HG03520 (cell line): ENCODE results near the gene NKAIN2.
"Not testable (repeated sequence)": the region's sequence is repeated elsewhere in the genome, so short reads cannot be mapped to it uniquely, and the experiment has no call there.

Experiments used
- ATAC-seq: cut with Tn5 transposase; IDR thresholded peaks from one replicate; pipeline ENCODE4 v1.9.1; 2021; ENCODE audit warnings: mild to moderate bottlenecking, moderate library complexity; ENCODE audit not compliant: unreplicated experiment

NKAIN2 gene

DNA sequence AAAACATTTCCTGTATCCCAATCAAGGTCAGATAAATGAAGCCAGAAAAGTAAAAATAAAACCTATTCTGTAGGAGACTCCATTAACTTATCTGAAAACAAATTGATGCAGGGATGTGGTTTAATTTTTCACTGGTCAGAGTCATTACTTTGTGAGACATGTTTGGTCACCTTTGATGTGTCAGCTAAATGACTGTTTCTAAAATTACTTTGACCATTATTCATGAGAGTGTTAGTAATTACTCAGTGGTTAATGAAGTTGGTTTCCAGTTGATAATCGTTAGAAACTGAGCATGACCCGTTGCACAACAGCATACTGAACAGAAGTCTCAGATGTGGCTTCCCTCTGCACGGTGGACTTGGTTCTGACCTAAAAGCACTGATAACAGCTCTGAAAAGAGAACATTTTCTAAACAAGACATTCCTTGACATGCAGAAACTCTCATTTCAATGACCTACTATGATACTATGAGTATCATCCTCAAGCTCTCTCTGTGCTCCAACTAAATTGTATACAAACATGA, 748.1 kb downstream of the NKAIN2 start:
- no peak for ATAC-seq

DNA sequence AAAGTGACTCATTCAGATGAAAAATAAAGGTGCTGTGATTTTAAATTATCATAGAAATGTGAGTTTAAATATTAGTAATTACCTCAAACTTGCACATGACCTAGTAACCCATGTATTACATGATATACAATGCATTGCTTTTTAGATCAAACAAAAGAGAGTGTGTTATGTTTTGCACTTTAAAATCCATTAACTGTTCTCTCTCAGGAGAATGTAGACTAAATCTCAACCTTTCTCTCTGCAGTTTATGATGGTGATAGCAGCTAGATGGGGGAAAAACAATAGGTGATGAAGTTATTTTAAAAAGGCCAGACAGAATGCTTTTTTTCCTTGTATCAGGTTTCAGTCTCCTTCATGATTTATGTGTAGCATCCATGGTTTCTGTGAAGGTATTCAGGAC, 754.2 kb downstream of the NKAIN2 start:
- ATAC-seq: no peak

DNA sequence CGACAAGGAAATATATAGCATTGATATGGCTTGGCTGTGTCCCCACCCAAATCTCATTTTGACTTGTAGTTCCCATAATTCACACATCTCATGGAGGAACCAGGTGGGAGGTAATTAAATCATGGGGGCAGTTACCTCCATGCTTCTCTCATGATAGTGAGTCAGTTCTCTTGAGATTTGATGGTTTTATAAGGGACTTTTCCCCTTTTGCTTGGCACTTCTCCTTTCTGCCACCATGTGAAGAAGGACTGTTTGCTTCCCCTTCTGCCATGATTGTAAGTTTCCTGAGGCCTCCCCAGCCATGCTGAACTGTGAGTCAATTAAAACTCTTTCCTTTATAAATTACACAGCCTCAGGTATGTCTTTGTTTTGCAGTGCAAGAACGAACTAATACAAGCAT, 756.4 kb downstream of the NKAIN2 start:
- ATAC-seq: not testable (repeated sequence)

DNA sequence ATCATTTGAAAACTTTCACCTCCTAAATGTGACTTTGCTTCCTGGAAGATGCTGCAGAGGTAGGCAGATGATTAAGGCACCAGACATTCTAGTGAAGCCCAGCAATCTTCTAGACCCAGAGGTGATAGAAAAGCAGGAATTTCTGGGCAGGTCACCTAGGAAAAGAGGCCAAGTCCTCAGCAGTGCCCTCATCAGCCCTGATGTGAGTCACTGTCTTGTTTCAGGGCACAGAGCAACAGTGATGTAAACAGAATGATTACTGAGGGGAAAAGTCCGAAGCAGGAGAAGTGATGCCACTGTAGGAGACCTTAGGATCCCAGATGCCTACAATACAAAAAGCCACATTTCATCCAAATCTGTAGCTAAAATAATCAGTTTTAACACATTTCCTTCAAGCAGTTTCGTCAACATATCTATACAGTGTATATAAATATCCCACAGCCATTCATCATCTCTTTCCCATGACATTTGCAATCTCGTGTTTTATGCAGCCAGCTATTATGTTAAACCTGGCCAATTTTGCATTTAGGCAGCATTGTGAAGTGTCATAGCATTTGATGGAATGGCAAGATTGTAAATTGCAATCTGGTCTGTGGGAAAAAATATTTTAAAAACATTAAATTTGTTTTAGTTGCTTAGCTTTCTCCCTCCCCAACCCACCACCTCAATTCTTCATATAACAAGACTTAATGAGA, 757.4 kb downstream of the NKAIN2 start:
- ATAC-seq: no peak

DNA sequence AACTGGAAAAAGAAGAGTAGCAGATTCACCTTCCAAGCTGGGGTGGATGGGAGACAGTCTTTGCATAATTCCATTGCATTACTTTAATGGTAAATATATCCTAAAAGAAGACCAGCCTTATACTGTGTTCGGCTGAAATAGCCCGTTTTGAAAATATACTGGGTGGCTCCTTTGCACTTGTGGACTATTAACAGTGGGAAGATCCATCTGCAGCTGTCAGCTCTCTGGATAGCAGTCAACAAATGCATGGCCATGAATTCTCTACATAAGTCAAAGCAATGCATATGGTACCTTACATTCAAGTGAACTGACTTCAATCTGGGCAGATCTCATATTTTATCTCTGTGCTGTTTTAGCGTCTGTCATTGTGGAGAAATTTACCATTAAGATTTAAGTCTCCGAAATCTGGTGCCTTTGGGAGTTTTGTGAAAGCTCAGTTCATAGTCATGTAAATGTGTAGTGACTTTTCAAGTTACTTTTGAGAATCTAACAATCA, 758.0 kb downstream of the NKAIN2 start:
- no peak for ATAC-seq

DNA sequence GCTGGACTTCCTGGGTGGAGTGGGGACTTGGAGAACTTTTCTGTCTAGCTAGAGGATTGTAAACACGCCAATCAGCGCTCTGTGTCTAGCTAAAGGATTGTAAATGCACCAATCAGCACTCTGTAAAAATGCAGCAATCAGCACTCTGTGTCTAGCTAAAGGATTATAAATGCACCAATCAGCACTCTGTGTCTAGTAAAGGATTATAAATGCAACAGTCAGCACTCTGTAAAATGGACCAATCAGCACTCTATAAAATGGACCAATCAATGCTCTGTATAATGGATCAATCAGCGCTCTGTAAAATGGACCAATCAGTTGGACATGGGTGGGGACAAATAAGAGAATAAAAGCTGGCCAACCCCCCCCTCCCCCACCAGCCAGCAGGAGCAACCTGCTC, 760.5 kb downstream of the NKAIN2 start:
- not testable (repeated sequence) for ATAC-seq

DNA sequence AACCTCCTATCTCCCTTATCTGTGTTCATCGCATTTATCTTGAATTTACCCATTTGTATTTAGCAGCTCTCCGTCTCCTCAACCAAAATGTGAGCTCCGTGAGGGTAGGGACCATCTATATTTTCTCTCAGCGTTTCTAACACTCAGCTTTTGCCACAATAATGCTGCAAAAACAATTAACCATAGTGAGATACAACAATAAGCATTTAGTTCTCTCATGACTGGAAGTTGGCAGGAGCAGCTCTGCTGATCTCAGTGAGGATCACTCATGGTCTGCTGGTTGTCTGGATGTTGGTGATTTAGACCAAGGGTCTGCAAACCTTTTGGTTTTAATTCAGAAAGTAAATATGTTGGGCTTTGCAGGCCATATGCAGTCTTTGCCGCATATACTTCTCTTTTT, 763.7 kb downstream of the NKAIN2 start:
- ATAC-seq: no peak

GRCh38 chr6:124573953-124574352, 770.3 kb downstream of the NKAIN2 start:
- no peak for ATAC-seq

DNA sequence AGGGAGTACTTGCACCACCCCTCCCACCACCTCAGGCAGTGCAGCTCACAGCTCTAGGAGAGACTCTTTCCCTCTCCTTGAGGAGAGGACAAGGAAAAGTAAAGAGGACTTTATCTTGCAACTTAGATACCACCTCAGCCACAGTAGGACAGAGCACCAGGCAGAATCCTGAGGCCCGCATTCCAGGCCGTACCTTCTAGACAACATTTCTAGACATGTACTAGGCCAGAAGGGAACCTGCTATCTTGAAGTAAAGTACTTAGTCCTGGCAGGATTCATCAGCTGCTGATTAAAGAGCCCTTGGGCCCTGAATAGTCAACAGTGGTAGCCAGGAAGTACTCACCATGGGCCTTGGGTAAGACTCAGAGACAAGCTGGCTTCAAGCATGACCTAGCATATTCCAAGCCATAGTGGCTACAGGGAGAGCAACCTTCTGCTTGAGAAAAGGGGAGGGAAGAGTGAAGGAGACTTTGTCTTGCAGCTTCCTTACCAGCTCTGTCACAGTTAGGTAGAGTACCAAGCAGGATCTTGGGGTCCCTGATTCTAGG, 774.1 kb downstream of the NKAIN2 start:
- ATAC-seq: no peak

- ATAC-seq: no peak
Observed at GRCh38 chr6:124590001-124590400, 786.3 kb downstream of the NKAIN2 start.

GRCh38 chr6:124599656-124600055, 796.0 kb downstream of the NKAIN2 start:
- no peak for ATAC-seq

DNA sequence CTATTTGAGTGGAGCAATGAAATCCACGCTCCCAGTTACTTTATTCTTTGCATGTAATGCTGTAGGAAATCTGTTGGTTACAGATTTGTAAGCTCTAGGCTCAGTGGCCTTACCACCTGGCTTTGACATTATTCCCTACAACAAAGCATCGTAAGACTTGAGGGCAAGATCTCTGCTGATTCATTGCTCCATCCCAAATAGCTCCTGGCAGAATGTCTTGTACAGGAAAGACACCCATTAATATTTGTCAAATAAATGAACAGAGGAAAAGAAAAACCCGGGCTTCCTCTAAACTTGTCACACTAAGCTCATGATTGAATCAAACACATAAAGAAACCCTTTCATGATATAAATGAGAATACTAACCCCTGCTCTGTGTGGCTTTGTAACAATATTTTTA, 801.1 kb downstream of the NKAIN2 start:
- ATAC-seq: no peak

- ATAC-seq: no peak
Observed at GRCh38 chr6:124607119-124607627, 803.5 kb downstream of the NKAIN2 start.

GRCh38 chr6:124613031-124613430, 809.4 kb downstream of the NKAIN2 start:
- ATAC-seq: no peak

DNA sequence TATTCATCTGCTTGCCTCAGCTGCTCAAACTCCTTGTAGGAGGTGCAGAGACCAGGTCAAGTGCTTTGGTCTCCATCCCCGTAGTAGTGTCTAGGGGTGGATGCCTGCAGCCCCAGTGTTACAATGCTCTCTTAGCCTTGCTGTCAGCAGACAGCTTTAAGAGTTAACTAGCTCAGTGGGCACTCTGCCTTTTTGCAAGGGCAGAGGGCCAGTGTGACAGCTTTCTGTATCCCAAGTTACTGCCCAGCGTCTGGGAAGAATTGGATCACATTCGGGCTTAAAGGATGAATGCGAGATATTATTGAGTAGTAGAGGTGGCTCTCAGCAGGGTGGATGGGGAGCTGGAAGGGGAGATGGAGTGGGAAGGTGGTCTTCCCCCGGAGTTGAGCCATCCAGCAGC, 818.7 kb downstream of the NKAIN2 start:
- no peak for ATAC-seq

DNA sequence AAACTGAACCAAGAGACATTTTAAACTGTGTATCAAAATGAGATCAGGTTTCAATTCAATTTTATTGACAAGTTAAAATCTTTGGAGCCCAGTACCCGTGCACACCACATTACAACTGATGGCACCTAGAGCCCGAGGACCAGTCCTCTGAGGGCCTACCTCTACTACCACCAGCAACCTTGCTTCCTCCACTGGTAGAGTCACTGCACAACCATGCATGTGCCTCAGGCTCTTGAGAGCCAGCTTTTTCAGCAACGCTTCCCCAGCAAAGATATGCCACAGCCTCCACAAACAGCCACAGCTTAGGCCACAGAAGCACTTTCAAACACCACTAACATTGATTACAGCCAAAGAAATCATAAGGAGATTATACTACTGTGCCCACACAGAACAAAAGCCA, 830.0 kb downstream of the NKAIN2 start:
- ATAC-seq: no peak

- ATAC-seq: no peak
Observed at GRCh38 chr6:124640432-124640831, 836.8 kb downstream of the NKAIN2 start.

DNA sequence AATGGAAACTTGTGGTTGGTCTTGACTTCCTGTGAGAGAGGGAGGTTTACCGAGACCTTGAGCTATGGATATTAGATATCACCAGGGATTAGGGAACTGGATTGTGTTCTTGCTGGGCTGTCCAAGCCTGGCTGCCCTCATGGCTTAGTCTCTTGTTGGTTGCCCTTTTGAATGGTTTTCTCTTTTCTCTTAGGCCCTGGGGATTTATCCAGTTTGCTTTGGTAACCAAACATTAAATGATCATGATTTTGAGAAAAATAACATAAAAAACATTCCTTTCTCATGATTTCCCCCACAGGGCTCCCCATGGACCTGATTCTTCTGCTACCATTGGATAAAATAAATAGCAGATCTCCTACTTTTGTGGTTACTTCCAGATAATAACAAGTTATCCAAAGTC, 852.2 kb downstream of the NKAIN2 start:
- no peak for ATAC-seq

GRCh38 chr6:124658053-124658452, 854.4 kb downstream of the NKAIN2 start:
- ATAC-seq: no peak

DNA sequence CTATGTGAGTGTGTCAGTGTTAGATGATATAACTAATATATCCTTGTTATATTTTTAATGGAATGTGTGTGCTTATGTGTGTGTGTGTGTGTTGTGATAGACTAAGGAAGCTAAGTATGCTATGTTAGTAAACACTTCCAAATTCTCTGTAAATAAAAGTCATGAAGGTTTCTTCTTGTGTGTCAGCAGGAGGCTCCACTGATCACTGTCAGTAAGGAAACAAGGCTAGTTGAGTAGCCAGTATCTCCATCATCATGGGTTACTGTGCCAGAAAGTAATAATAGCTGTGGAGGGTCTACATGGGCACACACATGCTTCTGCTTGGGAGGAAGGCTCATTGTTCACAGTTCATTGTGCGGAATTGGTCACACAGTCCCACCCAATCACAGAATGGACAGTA, 855.8 kb downstream of the NKAIN2 start:
- no peak for ATAC-seq

- no peak for ATAC-seq
Observed at GRCh38 chr6:124660185-124660584, 856.5 kb downstream of the NKAIN2 start.

DNA sequence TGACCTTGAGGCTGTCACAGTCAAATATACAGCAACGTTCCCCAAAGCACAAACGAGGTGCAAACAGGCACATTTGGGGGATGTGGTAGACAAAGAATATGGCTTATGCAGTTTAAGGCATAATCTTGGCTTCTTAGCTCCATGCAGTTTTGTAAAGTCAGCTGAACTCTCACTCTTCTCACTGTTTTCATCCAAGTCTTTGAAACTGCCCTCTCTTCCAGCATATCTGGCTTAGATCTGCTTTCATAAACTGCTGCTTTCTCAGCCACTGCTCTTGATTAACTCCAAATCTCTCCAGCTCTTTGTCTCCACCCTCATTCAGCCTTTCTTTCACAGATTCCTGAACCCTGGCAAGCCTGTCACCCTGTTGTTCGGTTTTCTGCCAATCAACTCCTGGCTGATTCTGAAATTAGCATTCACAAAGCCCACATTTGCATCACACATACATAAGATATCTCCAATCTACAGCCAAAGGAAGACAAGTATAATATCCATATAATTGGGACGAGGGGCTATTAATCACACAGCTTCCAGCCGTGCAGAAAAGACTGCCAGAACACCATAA, 857.5 kb downstream of the NKAIN2 start:
- no peak for ATAC-seq
